Ishikawa (cell line): Measurements from ENCODE around the gene MFSD6L.

Experiments
- CEBPB ChIP-seq: IDR thresholded peaks from 2 replicates; pipeline ENCODE4 v1.6.1; 2012
- CREB1 ChIP-seq: IDR thresholded peaks from 2 replicates; pipeline ENCODE4 v1.6.1; 2012; ENCODE audit warnings: low read depth
- EGR1 ChIP-seq: IDR thresholded peaks from 2 replicates; pipeline ENCODE4 v1.6.1; 2012
- EP300 ChIP-seq: IDR thresholded peaks from 2 replicates; pipeline ENCODE4 v1.6.1; 2012; ENCODE audit warnings: borderline replicate concordance
- FOXM1 ChIP-seq: IDR thresholded peaks from 2 replicates; pipeline ENCODE4 v1.6.1; 2012; ENCODE audit warnings: low read depth, borderline replicate concordance
- MAX ChIP-seq: IDR thresholded peaks from 2 replicates; pipeline ENCODE4 v1.6.1; 2012
- NFIC ChIP-seq: IDR thresholded peaks from 2 replicates; pipeline ENCODE4 v1.6.1; 2012
- RAD21 ChIP-seq: IDR thresholded peaks from 2 replicates; pipeline ENCODE4 v1.6.1; 2012; ENCODE audit warnings: low read depth
- REST ChIP-seq: IDR thresholded peaks from 2 replicates; pipeline ENCODE4 v1.6.1; 2012; ENCODE audit warnings: low read depth, mild to moderate bottlenecking
- TAF1 ChIP-seq: IDR thresholded peaks from 2 replicates; pipeline ENCODE4 v1.6.1; 2012; ENCODE audit warnings: low read depth, mild to moderate bottlenecking
- TCF12 ChIP-seq: IDR thresholded peaks from 2 replicates; pipeline ENCODE4 v1.6.1; 2012; ENCODE audit warnings: low read depth
- USF1 ChIP-seq: IDR thresholded peaks from 2 replicates; pipeline ENCODE4 v1.6.1; 2012

GRCh38 chr17:8792646-8793045, 6.5 kb downstream of the MFSD6L start:
- TF ChIP-seq RAD21 (no peak), FOXM1 (no peak), CREB1 (no peak), REST (no peak), EP300 (no peak), TAF1 (no peak), MAX (no peak), NFIC (no peak), CEBPB (no peak), USF1 (no peak), EGR1 (no peak), TCF12 (no peak)
